Neural progenitor cell (in vitro differentiated cells): Measurements from ENCODE around the gene NAP1L4. TPM values are rescaled to one million over a fixed set of nuclear protein-coding genes. Genes with fewer than 3 reads are reported as not detected.

Experiments used
- DNase-seq: peaks from one replicate; pipeline ENCODE4 v3.0.0-alpha.2; 2016; ENCODE audit warnings: low spot score
- H2AFZ ChIP-seq: fragments of 200-600 bp; sonication (generic); replicated peaks from 2 replicates; pipeline ENCODE4 v1.6.1; 2016; ENCODE audit warnings: antibody characterized with exemption
- H3F3A ChIP-seq: fragments of 200-600 bp; sonication (generic); 2 replicates; pipeline ENCODE4 v1.6.1; 2016; ENCODE audit warnings: antibody characterized with exemption, low read depth
- H3K27ac ChIP-seq: fragments of 200-600 bp; sonication (generic); 2 replicates; pipeline ENCODE4 v1.5.1; 2016; ENCODE audit warnings: mild to moderate bottlenecking
- H3K27me3 ChIP-seq: fragments of 200-600 bp; sonication (generic); 2 replicates; pipeline ENCODE4 v1.6.1; 2016; ENCODE audit warnings: mild to moderate bottlenecking, moderate library complexity
- H3K36me3 ChIP-seq: fragments of 200-600 bp; sonication (generic); 2 replicates; pipeline ENCODE4 v1.5.1; 2016
- H3K4me1 ChIP-seq: fragments of 200-600 bp; sonication (generic); 2 replicates; pipeline ENCODE4 v1.6.1; 2016; ENCODE audit warnings: mixed run types
- H3K4me2 ChIP-seq: fragments of 200-600 bp; sonication (generic); 2 replicates; pipeline ENCODE4 v1.6.1; 2016
- H3K4me3 ChIP-seq: fragments of 200-600 bp; sonication (generic); 2 replicates; pipeline ENCODE4 v1.5.1; 2016
- H3K79me2 ChIP-seq: fragments of 200-600 bp; sonication (generic); 2 replicates; pipeline ENCODE4 v1.6.1; 2016; ENCODE audit warnings: low read depth
- H3K9ac ChIP-seq: fragments of 200-600 bp; sonication (generic); 2 replicates; pipeline ENCODE4 v1.6.1; 2016
- H3K9me3 ChIP-seq: fragments of 200-600 bp; sonication (generic); 2 replicates; pipeline ENCODE4 v1.5.1; 2016; ENCODE audit warnings: low read depth
- H4K20me1 ChIP-seq: fragments of 200-600 bp; sonication (generic); 2 replicates; pipeline ENCODE4 v1.6.1; 2016; ENCODE audit warnings: low read depth
- H3K27ac Mint-ChIP-seq: 3 replicates; pipeline ENCODE4 v1.8.0; 2021; ENCODE audit warnings: mixed read lengths
- H3K27me3 Mint-ChIP-seq: 2 replicates; pipeline ENCODE4 v1.8.0; 2022; ENCODE audit warnings: low read depth, mild to moderate bottlenecking, inconsistent platforms, moderate library complexity, mixed read lengths; ENCODE audit not compliant: insufficient read depth
- H3K36me3 Mint-ChIP-seq: 3 replicates; pipeline ENCODE4 v1.8.0; 2021; ENCODE audit warnings: mixed read lengths
- H3K4me1 Mint-ChIP-seq: 3 replicates; pipeline ENCODE4 v1.8.0; 2021; ENCODE audit warnings: mixed read lengths
- H3K4me3 Mint-ChIP-seq: 3 replicates; pipeline ENCODE4 v1.8.0; 2021; ENCODE audit warnings: mild to moderate bottlenecking, moderate library complexity, mixed read lengths
- H3K9me3 Mint-ChIP-seq: 3 replicates; pipeline ENCODE4 v1.8.0; 2020; ENCODE audit warnings: mixed read lengths
- CTCF ChIP-seq: fragments of 200-600 bp; sonication (generic); IDR thresholded peaks from 2 replicates; pipeline ENCODE4 v1.5.1; 2017; ENCODE audit warnings: antibody characterized with exemption, mild to moderate bottlenecking
- EZH2 ChIP-seq: fragments of 200-600 bp; sonication (generic); IDR thresholded peaks from 2 replicates; pipeline ENCODE4 v1.6.1; 2017; ENCODE audit warnings: antibody characterized with exemption, mild to moderate bottlenecking, moderate library complexity
- EZH2phosphoT487 ChIP-seq: fragments of 200-600 bp; sonication (generic); IDR thresholded peaks from 2 replicates; pipeline ENCODE4 v1.6.1; 2017; ENCODE audit warnings: antibody characterized with exemption
- total RNA-seq: library from RNA; depleted of rRNA; stranded (reverse); fragments of >200 nt; gene quantifications from 2 replicates; pipeline ENCODE4 v1.2.3, GENCODE V29; 2015; ENCODE audit warnings: low replicate concordance

Gene NAP1L4
- total RNA-seq, 1 donor from 2014 or later: 191 TPM

GRCh38 chr11:2945031-2945756, 46.9 kb downstream of the NAP1L4 start:
- Histone ChIP-seq H3K27me3 (no peaks in the 10 kb centered on the region), H4K20me1 (peaks cover 67% of the 10 kb centered on the region), H3K4me3 (no peak overlapping the region), H3F3A (peaks cover 15% of the 10 kb centered on the region), H3K79me2 (no peaks in the 10 kb centered on the region), H3K4me1 (peaks cover 10% of the 10 kb centered on the region), H3K9me3 (no peaks in the 10 kb centered on the region), H3K27ac (no peak overlapping the region), H3K9ac (no peak overlapping the region), H2AFZ (no peak overlapping the region), H3K4me2 (peak overlapping the region; percentile 30), H3K36me3 (no peaks in the 10 kb centered on the region)
- DNase-seq: peak; percentile 86
- Mint-ChIP-seq H3K4me1 (peaks cover 18% of the 10 kb centered on the region), H3K36me3 (peaks cover 33% of the 10 kb centered on the region), H3K27ac (no peak overlapping the region), H3K27me3 (peaks cover 2% of the 10 kb centered on the region), H3K4me3 (no peak overlapping the region), H3K9me3 (no peaks in the 10 kb centered on the region)
- no peak for TF ChIP-seq EZH2
- no peak for TF ChIP-seq CTCF
- no peak for TF ChIP-seq EZH2phosphoT487

- H3K4me2 ChIP-seq: no peak overlapping the region
- H3K36me3 ChIP-seq: no peaks in the 10 kb centered on the region
- no peak overlapping the region for H2AFZ ChIP-seq
- H3K36me3 Mint-ChIP-seq: peaks cover 32% of the 10 kb centered on the region
- H3K27me3 Mint-ChIP-seq: peaks cover 2% of the 10 kb centered on the region
- H3F3A ChIP-seq: peaks cover 15% of the 10 kb centered on the region
- peaks cover 18% of the 10 kb centered on the region for H3K4me1 Mint-ChIP-seq
- peaks cover 60% of the 10 kb centered on the region for H4K20me1 ChIP-seq
- no peak overlapping the region for H3K4me3 ChIP-seq
- no peak overlapping the region for H3K4me3 Mint-ChIP-seq
- no peak overlapping the region for H3K27ac Mint-ChIP-seq
- H3K27me3 ChIP-seq: no peaks in the 10 kb centered on the region
- H3K9me3 Mint-ChIP-seq: peaks cover 4% of the 10 kb centered on the region
- H3K9me3 ChIP-seq: no peaks in the 10 kb centered on the region
- H3K79me2 ChIP-seq: no peaks in the 10 kb centered on the region
- DNase-seq: no peak
- no peak overlapping the region for H3K9ac ChIP-seq
- peaks cover 10% of the 10 kb centered on the region for H3K4me1 ChIP-seq
- no peak overlapping the region for H3K27ac ChIP-seq
- TF ChIP-seq EZH2 (no peak), EZH2phosphoT487 (no peak), CTCF (no peak)
Measured at GRCh38 chr11:2944530-2944929, 47.6 kb downstream of the NAP1L4 start.

- Histone ChIP-seq H3K4me3 (no peak overlapping the region), H3K9me3 (peaks cover 5% of the 10 kb centered on the region), H3K4me2 (no peak overlapping the region), H3F3A (peaks cover 20% of the 10 kb centered on the region), H2AFZ (no peak overlapping the region), H3K4me1 (peaks cover 10% of the 10 kb centered on the region), H3K9ac (no peak overlapping the region), H3K27ac (no peak overlapping the region), H3K36me3 (no peaks in the 10 kb centered on the region), H3K27me3 (no peaks in the 10 kb centered on the region), H4K20me1 (peaks cover 52% of the 10 kb centered on the region), H3K79me2 (no peaks in the 10 kb centered on the region)
- Mint-ChIP-seq H3K36me3 (peaks cover 26% of the 10 kb centered on the region), H3K27me3 (peaks cover 3% of the 10 kb centered on the region), H3K4me1 (peaks cover 18% of the 10 kb centered on the region), H3K4me3 (no peak overlapping the region), H3K9me3 (peaks cover 12% of the 10 kb centered on the region), H3K27ac (no peak overlapping the region)
- no peak for DNase-seq
- no peak for TF ChIP-seq EZH2
- TF ChIP-seq EZH2phosphoT487: no peak
- TF ChIP-seq CTCF: no peak
Measured at GRCh38 chr11:2943711-2944118, 48.4 kb downstream of the NAP1L4 start.
